ENCODE measurements around the gene ZBP1. TPM values are rescaled to one million over a fixed set of nuclear protein-coding genes. Genes with fewer than 3 reads are reported as not detected.

Gene ZBP1
- total RNA-seq, 2 experiments from 2014 or later, result 10.2 to 11.7 TPM

- ATAC-seq (no peak), DNase-seq (no peak)
- Mint-ChIP-seq H3K27ac (no peak overlapping the region), H3K36me3 (ENCODE audit: low read depth) (no peaks in the 10 kb centered on the region), H3K9me3 (ENCODE audit: insufficient read depth) (no peaks in the 10 kb centered on the region), H3K4me3 (no peak overlapping the region), H3K4me1 (ENCODE audit: low read depth) (no peaks in the 10 kb centered on the region), H3K27me3 (ENCODE audit: low read depth) (peaks cover 3% of the 10 kb centered on the region)
- CTCF ChIA-PET, result no interaction called here
- POLR2A ChIA-PET, result no interaction called here
Measured at GRCh38 chr20:57558614-57559288, 61.5 kb downstream of the ZBP1 start.

GRCh38 chr20:57557926-57558613, 62.2 kb downstream of the ZBP1 start:
- ChIA-PET POLR2A (no interaction called here), CTCF (no interaction called here)
- no peak overlapping the region for H3K4me3 Mint-ChIP-seq
- ATAC-seq (no peak), DNase-seq (no peak)
- no peaks in the 10 kb centered on the region for H3K9me3 Mint-ChIP-seq (ENCODE audit: insufficient read depth)
- H3K27ac Mint-ChIP-seq, result no peak overlapping the region
- H3K36me3 Mint-ChIP-seq (ENCODE audit: low read depth), result no peaks in the 10 kb centered on the region
- H3K4me1 Mint-ChIP-seq (ENCODE audit: low read depth), result no peaks in the 10 kb centered on the region
- peaks cover 3% of the 10 kb centered on the region for H3K27me3 Mint-ChIP-seq (ENCODE audit: low read depth)

GRCh38 chr20:57556980-57557274, 63.3 kb downstream of the ZBP1 start:
- Mint-ChIP-seq H3K27me3 (ENCODE audit: low read depth) (peaks cover 3% of the 10 kb centered on the region), H3K9me3 (ENCODE audit: insufficient read depth) (no peaks in the 10 kb centered on the region), H3K36me3 (ENCODE audit: low read depth) (no peaks in the 10 kb centered on the region), H3K4me1 (ENCODE audit: low read depth) (no peaks in the 10 kb centered on the region), H3K27ac (no peak overlapping the region), H3K4me3 (no peak overlapping the region)
- no peak for ATAC-seq
- POLR2A ChIA-PET, result no interaction called here
- CTCF ChIA-PET, result no interaction called here
- no peak for DNase-seq

- Mint-ChIP-seq H3K4me3 (no peak overlapping the region), H3K36me3 (ENCODE audit: low read depth) (no peaks in the 10 kb centered on the region), H3K27ac (no peak overlapping the region), H3K27me3 (ENCODE audit: low read depth) (peaks cover 3% of the 10 kb centered on the region), H3K4me1 (ENCODE audit: low read depth) (no peaks in the 10 kb centered on the region), H3K9me3 (ENCODE audit: insufficient read depth) (no peaks in the 10 kb centered on the region)
- no peak for DNase-seq
- ChIA-PET CTCF (no interaction called here), POLR2A (no interaction called here)
- ATAC-seq, result no peak
Measured at GRCh38 chr20:57555457-57556184, 64.6 kb downstream of the ZBP1 start.

Other genes with a start within 250 kb of the ZBP1 start
- gene RBM38, start 229.0 kb downstream of the ZBP1 start, total RNA-seq, result 10 to 100 TPM; 53.8 to 57.1 TPM
- not detected for gene CTCFL, start 95.3 kb downstream of the ZBP1 start, total RNA-seq
- gene PCK1, start 59.3 kb downstream of the ZBP1 start, total RNA-seq, result not detected
- gene PMEPA1, start 89.6 kb upstream of the ZBP1 start, total RNA-seq, result under 1 TPM in 1 of 2 experiments, not detected in 1; 0.37 TPM